GM12875 (cell line): ENCODE results near the gene RMND1.

Experiments used
- H3K4me3 ChIP-seq: one replicate; pipeline ENCODE4 v1.5.1; 2011; ENCODE audit warnings: low read depth, low read length, control low read depth
- CTCF ChIP-seq: IDR thresholded peaks from 2 replicates; pipeline ENCODE4 v1.5.1; 2011; ENCODE audit warnings: low read depth, mild to moderate bottlenecking, control low read depth, inconsistent platforms, low read length, moderate library complexity, borderline replicate concordance; ENCODE audit not compliant: insufficient read depth

RMND1 gene

GRCh38 chr6:151443454-151443853, 8.5 kb downstream of the RMND1 start:
- H3K4me3 ChIP-seq = no peak overlapping the region
- TF ChIP-seq CTCF = no peak

- no peak for TF ChIP-seq CTCF
Measured at GRCh38 chr6:151442371-151442770, 9.6 kb downstream of the RMND1 start.

GRCh38 chr6:151441390-151442166, 10.3 kb downstream of the RMND1 start:
- H3K4me3 ChIP-seq = no peak overlapping the region
- no peak for TF ChIP-seq CTCF

More at GRCh38 chr6:151442371-151442770, 9.6 kb downstream of the RMND1 start:
- no peak overlapping the region for H3K4me3 ChIP-seq

GRCh38 chr6:151440930-151441329, 11.0 kb downstream of the RMND1 start:
- TF ChIP-seq CTCF = no peak
- H3K4me3 ChIP-seq = no peak overlapping the region

GRCh38 chr6:151440498-151440897, 11.4 kb downstream of the RMND1 start:
- H3K4me3 ChIP-seq = no peak overlapping the region
- TF ChIP-seq CTCF = no peak

- TF ChIP-seq CTCF = no peak
- no peak overlapping the region for H3K4me3 ChIP-seq
Measured at GRCh38 chr6:151437401-151437800, 14.5 kb downstream of the RMND1 start.

GRCh38 chr6:151436802-151437201, 15.1 kb downstream of the RMND1 start:
- TF ChIP-seq CTCF = no peak
- H3K4me3 ChIP-seq = no peak overlapping the region
